DND-41 (cell line): Measurements from ENCODE around the gene SRPK2.
"Not testable (repeated sequence)": the region's sequence is repeated elsewhere in the genome, so short reads cannot be mapped to it uniquely, and the experiment has no call there.

Source experiments
- ATAC-seq: fragments of 200-7000 bp; cut with Tn5 transposase; 3 replicates; pipeline ENCODE4 v1.9.1; 2021; ENCODE audit warnings: low read depth; ENCODE audit not compliant: insufficient read depth
- DNase-seq: peaks from one replicate; pipeline ENCODE4 v3.0.0-alpha.2; 2020
- H2AFZ ChIP-seq: 2 replicates; pipeline ENCODE4 v1.6.0; 2012; ENCODE audit warnings: low read depth, low read length
- H3K27ac ChIP-seq: 2 replicates; pipeline ENCODE4 v1.5.1; 2012; ENCODE audit warnings: low read length, inconsistent platforms
- H3K27me3 ChIP-seq: fragments of 200-600 bp; sonication (generic); 2 replicates; pipeline ENCODE4 v1.6.0; 2012; ENCODE audit warnings: low read length, mild to moderate bottlenecking, inconsistent platforms; ENCODE audit not compliant: insufficient read depth, poor library complexity
- H3K36me3 ChIP-seq: 2 replicates; pipeline ENCODE4 v1.5.1; 2012; ENCODE audit warnings: low read length, inconsistent platforms; ENCODE audit not compliant: insufficient read depth
- H3K4me1 ChIP-seq: 2 replicates; pipeline ENCODE4 v1.5.1; 2012; ENCODE audit warnings: mild to moderate bottlenecking, low read length; ENCODE audit not compliant: insufficient read depth
- H3K4me2 ChIP-seq: 2 replicates; pipeline ENCODE4 v1.6.0; 2012; ENCODE audit warnings: mild to moderate bottlenecking, moderate library complexity, low read length, inconsistent platforms; ENCODE audit not compliant: insufficient read depth
- H3K4me3 ChIP-seq, 2 experiments: fragments of 200-600 bp in 1 of 2; shearing (Covaris generic) in 1 of 2; 2 replicates each; pipeline ENCODE4 v1.5.1; 2012 to 2016; ENCODE audit warnings: inconsistent platforms in 2 of 2, low read length in 2 of 2, mild to moderate bottlenecking in 2 of 2, low read depth in 1 of 2, moderate library complexity in 1 of 2
- H3K79me2 ChIP-seq: 2 replicates; pipeline ENCODE4 v1.6.0; 2012; ENCODE audit warnings: low read length, inconsistent platforms; ENCODE audit not compliant: insufficient read depth
- H3K9ac ChIP-seq: 2 replicates; pipeline ENCODE4 v1.6.0; 2012; ENCODE audit warnings: low read depth, mild to moderate bottlenecking, inconsistent platforms, low read length, moderate library complexity
- H3K9me3 ChIP-seq: 2 replicates; pipeline ENCODE4 v1.5.1; 2012; ENCODE audit warnings: low read length, moderate library complexity, mild to moderate bottlenecking, inconsistent platforms; ENCODE audit not compliant: insufficient read depth, severe bottlenecking
- H4K20me1 ChIP-seq: 2 replicates; pipeline ENCODE4 v1.6.0; 2012; ENCODE audit warnings: low read length; ENCODE audit not compliant: insufficient read depth
- CTCF ChIP-seq: IDR thresholded peaks from 2 replicates; pipeline ENCODE4 v1.5.1; 2012; ENCODE audit warnings: borderline replicate concordance, low read length, moderate library complexity, mild to moderate bottlenecking; ENCODE audit not compliant: poor library complexity, severe bottlenecking; ENCODE audit errors: extremely low read depth
- EZH2 ChIP-seq: IDR thresholded peaks from 3 replicates; pipeline ENCODE4 v1.6.1; 2012; ENCODE audit warnings: borderline replicate concordance, low read depth, mild to moderate bottlenecking, moderate library complexity, low read length, inconsistent platforms; ENCODE audit not compliant: severe bottlenecking

The SRPK2 gene

GRCh38 chr7:105330526-105330925 lies 58.2 kb downstream of the SRPK2 start:
- Histone ChIP-seq H3K4me1 (peaks cover 77% of the 10 kb centered on the region), H3K9ac (no peak overlapping the region), H3K27me3 (no peaks in the 10 kb centered on the region), H3K36me3 (no peaks in the 10 kb centered on the region), H3K9me3 (no peaks in the 10 kb centered on the region), H3K27ac (peak overlapping the region; percentile 69), H3K79me2 (peaks cover 100% of the 10 kb centered on the region), H4K20me1 (no peaks in the 10 kb centered on the region; the same call in 1 of the 2 replicates), H3K4me3 (no peak overlapping the region), H3K4me2 (no peak overlapping the region), H2AFZ (no peak overlapping the region)
- no peak for ATAC-seq
- no peak for DNase-seq
- TF ChIP-seq CTCF (no peak), EZH2 (no peak)

- Histone ChIP-seq H3K4me3 (no peak overlapping the region), H3K27ac (peak overlapping the region; percentile 66; the same call in 1 of the 2 replicates), H3K9me3 (no peaks in the 10 kb centered on the region), H3K79me2 (peaks cover 100% of the 10 kb centered on the region), H2AFZ (no peak overlapping the region), H3K9ac (no peak overlapping the region), H4K20me1 (no peaks in the 10 kb centered on the region; the same call in 1 of the 2 replicates), H3K4me1 (peaks cover 69% of the 10 kb centered on the region), H3K36me3 (0 out of 2 replicates have a peak, but pooled peaks cover 2% of the 10 kb centered on the region), H3K27me3 (no peaks in the 10 kb centered on the region), H3K4me2 (no peak overlapping the region)
- TF ChIP-seq CTCF: no peak
- no peak for TF ChIP-seq EZH2
- DNase-seq (no peak), ATAC-seq (no peak)
These were observed 61.5 kb downstream of the SRPK2 start for GRCh38 chr7:105327201-105327600.

- Histone ChIP-seq H3K4me2 (no peak overlapping the region), H3K4me3 (no peak overlapping the region), H3K9me3 (no peaks in the 10 kb centered on the region), H3K9ac (no peak overlapping the region), H3K36me3 (0 out of 2 replicates have a peak, but pooled peaks cover 3% of the 10 kb centered on the region), H3K4me1 (peaks cover 61% of the 10 kb centered on the region), H2AFZ (no peak overlapping the region), H3K27me3 (no peaks in the 10 kb centered on the region), H3K27ac (peak overlapping the region; percentile 21), H3K79me2 (peaks cover 100% of the 10 kb centered on the region), H4K20me1 (0 out of 2 replicates have a peak, but pooled peaks cover 3% of the 10 kb centered on the region)
- TF ChIP-seq CTCF: no peak
- no peak for TF ChIP-seq EZH2
- no peak for DNase-seq
- no peak for ATAC-seq
These were observed 63.4 kb downstream of the SRPK2 start for GRCh38 chr7:105325216-105325904.

GRCh38 chr7:105324606-105325005 lies 64.1 kb downstream of the SRPK2 start:
- H3K4me2 ChIP-seq, DNase-seq, H3K9me3 ChIP-seq, H3K9ac ChIP-seq, ATAC-seq, H3K27me3 ChIP-seq, H4K20me1 ChIP-seq, H2AFZ ChIP-seq, H3K4me3 ChIP-seq, H3K36me3 ChIP-seq: not testable (repeated sequence)
- peak overlapping the region; percentile 21 for H3K27ac ChIP-seq
- peaks cover 60% of the 10 kb centered on the region for H3K4me1 ChIP-seq
- H3K79me2 ChIP-seq: peaks cover 100% of the 10 kb centered on the region
